GM12878 (cell line): ENCODE results near the gene TREH.

ENCODE experiments used
- EP300 ChIP-seq, 2 experiments: fragments of 150-350 bp in 1 of 2; IDR thresholded peaks; 2 replicates each; pipeline ENCODE4 v1.6.1; 2011 to 2012; ENCODE audit warnings: low read depth in 2 of 2, low read length in 2 of 2, borderline replicate concordance in 1 of 2, improper control_type of control experiment in 1 of 2, inconsistent platforms in 1 of 2; ENCODE audit not compliant: control insufficient read depth in 1 of 2
- FOXK2 ChIP-seq: fragments of 450-650 bp; IDR thresholded peaks from 2 replicates; pipeline ENCODE4 v1.6.1; 2017; ENCODE audit warnings: mild to moderate bottlenecking, moderate library complexity
- PAX8 ChIP-seq: fragments of 450-650 bp; IDR thresholded peaks from 2 replicates; pipeline ENCODE4 v1.6.1; 2017; ENCODE audit warnings: mild to moderate bottlenecking, moderate library complexity
- POLR2A ChIP-seq: IDR thresholded peaks from 2 replicates; pipeline ENCODE4 v1.6.1; 2011; ENCODE audit warnings: low read depth, mild to moderate bottlenecking, low read length
- RFX5 ChIP-seq: IDR thresholded peaks from 2 replicates; pipeline ENCODE4 v1.6.1; 2011; ENCODE audit warnings: low read depth, low read length, improper control_type of control experiment
- ZNF274 ChIP-seq: IDR thresholded peaks from one replicate; pipeline ENCODE4 v1.8.0; 2011; ENCODE audit not compliant: insufficient read length, insufficient read depth
- ZZZ3 ChIP-seq: IDR thresholded peaks from 2 replicates; pipeline ENCODE4 v1.6.1; 2011; ENCODE audit warnings: low read depth; ENCODE audit not compliant: control insufficient read depth, insufficient read length
- TF ChIP-seq, protein P1 (sequence below): IDR thresholded peaks from 2 replicates; pipeline ENCODE4 v1.6.1; 2012; ENCODE audit warnings: mild to moderate bottlenecking, low read depth, low read length
- TF ChIP-seq, protein P2 (sequence below), 3 experiments: IDR thresholded peaks in 2 of 3; conservative IDR thresholded peaks in 1 of 3; 2 replicates each; pipeline ENCODE4 v1.5.1; 2011; ENCODE audit warnings: low read depth in 3 of 3, low read length in 3 of 3, mild to moderate bottlenecking in 3 of 3, control low read depth in 2 of 3, moderate library complexity in 2 of 3, inconsistent platforms in 1 of 3, mixed read lengths in 1 of 3; ENCODE audit not compliant: control insufficient read depth in 2 of 3, insufficient read depth in 1 of 3; ENCODE audit errors: extremely low read depth in 1 of 3
- TF ChIP-seq, protein P3 (sequence below): IDR thresholded peaks from 2 replicates; pipeline ENCODE4 v1.6.1; 2012; ENCODE audit warnings: low read depth, low read length, improper control_type of control experiment
- TF ChIP-seq, protein P4 (sequence below): IDR thresholded peaks from 2 replicates; pipeline ENCODE4 v1.6.1; 2011; ENCODE audit warnings: low read depth, mild to moderate bottlenecking, low read length, moderate library complexity, borderline replicate concordance; ENCODE audit errors: extremely low read depth

DNA sequence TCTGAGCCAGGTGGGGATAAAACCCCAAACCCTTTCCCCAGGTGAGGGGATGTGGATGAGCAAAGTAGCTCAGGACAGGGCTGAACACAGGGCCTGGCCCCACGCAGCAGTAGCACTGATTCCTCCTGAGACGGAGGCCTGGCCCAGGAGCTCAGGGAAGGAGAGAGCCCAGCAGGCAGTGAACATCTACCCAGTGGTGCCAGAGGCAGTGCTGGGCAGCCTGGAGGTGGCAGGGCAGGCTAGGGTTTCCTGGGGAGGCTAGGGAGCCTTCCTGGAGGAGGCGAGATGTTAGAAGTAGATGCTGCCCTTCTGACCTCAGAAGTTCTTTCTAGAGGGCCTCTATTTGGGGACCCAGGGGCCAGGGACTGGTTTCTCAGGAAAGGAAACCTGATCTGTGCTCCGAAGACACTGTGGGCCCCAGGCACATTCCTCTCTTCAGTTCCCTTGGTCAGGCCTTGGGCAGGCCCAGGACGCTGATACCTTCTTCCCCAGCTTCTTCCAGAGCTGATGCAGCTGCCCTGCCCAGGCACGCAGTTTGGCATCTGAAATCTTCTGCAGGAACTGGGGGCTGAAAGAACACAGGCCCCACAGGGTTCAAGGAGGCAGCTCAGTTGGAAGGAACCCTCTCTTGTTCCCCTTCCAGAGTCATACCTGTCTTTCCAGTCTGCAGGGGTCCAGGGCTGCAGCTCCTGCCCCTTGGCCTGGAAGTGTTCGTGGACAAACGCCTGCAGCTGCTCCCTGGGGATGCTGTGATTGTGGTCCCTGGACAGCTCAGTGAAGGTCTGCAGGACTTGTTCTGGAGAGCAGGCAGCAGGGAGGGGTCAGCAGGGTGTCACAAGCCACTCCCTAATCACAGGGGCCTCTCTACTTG, 16.8 kb downstream of the TREH start:
- TF ChIP-seq, protein P1, sequence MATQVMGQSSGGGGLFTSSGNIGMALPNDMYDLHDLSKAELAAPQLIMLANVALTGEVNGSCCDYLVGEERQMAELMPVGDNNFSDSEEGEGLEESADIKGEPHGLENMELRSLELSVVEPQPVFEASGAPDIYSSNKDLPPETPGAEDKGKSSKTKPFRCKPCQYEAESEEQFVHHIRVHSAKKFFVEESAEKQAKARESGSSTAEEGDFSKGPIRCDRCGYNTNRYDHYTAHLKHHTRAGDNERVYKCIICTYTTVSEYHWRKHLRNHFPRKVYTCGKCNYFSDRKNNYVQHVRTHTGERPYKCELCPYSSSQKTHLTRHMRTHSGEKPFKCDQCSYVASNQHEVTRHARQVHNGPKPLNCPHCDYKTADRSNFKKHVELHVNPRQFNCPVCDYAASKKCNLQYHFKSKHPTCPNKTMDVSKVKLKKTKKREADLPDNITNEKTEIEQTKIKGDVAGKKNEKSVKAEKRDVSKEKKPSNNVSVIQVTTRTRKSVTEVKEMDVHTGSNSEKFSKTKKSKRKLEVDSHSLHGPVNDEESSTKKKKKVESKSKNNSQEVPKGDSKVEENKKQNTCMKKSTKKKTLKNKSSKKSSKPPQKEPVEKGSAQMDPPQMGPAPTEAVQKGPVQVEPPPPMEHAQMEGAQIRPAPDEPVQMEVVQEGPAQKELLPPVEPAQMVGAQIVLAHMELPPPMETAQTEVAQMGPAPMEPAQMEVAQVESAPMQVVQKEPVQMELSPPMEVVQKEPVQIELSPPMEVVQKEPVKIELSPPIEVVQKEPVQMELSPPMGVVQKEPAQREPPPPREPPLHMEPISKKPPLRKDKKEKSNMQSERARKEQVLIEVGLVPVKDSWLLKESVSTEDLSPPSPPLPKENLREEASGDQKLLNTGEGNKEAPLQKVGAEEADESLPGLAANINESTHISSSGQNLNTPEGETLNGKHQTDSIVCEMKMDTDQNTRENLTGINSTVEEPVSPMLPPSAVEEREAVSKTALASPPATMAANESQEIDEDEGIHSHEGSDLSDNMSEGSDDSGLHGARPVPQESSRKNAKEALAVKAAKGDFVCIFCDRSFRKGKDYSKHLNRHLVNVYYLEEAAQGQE, result no peak
- TF ChIP-seq, protein P2, sequence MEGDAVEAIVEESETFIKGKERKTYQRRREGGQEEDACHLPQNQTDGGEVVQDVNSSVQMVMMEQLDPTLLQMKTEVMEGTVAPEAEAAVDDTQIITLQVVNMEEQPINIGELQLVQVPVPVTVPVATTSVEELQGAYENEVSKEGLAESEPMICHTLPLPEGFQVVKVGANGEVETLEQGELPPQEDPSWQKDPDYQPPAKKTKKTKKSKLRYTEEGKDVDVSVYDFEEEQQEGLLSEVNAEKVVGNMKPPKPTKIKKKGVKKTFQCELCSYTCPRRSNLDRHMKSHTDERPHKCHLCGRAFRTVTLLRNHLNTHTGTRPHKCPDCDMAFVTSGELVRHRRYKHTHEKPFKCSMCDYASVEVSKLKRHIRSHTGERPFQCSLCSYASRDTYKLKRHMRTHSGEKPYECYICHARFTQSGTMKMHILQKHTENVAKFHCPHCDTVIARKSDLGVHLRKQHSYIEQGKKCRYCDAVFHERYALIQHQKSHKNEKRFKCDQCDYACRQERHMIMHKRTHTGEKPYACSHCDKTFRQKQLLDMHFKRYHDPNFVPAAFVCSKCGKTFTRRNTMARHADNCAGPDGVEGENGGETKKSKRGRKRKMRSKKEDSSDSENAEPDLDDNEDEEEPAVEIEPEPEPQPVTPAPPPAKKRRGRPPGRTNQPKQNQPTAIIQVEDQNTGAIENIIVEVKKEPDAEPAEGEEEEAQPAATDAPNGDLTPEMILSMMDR (IDR thresholded peaks at IDR 0.05 in 2 of 3, conservative IDR thresholded peaks at IDR 0.05 in 1 of 3; ENCODE audit: control insufficient read depth in 2 of 3, extremely low read depth in 1 of 3, insufficient read depth in 1 of 3, low read depth in 3 of 3, low read length in 3 of 3), result no peak
- TF ChIP-seq RFX5 (no peak), EP300 (IDR thresholded peaks at IDR 0.05; ENCODE audit: borderline replicate concordance in 1 of 2, control insufficient read depth in 1 of 2, low read depth in 2 of 2, low read length in 2 of 2) (no peak), FOXK2 (no peak), ZNF274 (no peak), ZZZ3 (no peak), POLR2A (no peak), PAX8 (no peak)
- TF ChIP-seq, protein P3, sequence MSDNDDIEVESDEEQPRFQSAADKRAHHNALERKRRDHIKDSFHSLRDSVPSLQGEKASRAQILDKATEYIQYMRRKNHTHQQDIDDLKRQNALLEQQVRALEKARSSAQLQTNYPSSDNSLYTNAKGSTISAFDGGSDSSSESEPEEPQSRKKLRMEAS, result no peak
- TF ChIP-seq, protein P4, sequence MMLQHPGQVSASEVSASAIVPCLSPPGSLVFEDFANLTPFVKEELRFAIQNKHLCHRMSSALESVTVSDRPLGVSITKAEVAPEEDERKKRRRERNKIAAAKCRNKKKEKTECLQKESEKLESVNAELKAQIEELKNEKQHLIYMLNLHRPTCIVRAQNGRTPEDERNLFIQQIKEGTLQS, result no peak
